ENCODE measurements around the gene SCARF2. TPM values are rescaled to one million over a fixed set of nuclear protein-coding genes. Genes with fewer than 3 reads are reported as not detected.

SCARF2 gene
- total and polyA plus RNA-seq, 4 donors = 0.15 to 2.0 (median 1.7) TPM

- peaks cover 0 to 6% (median 3%) of the 10 kb centered on the region in 4 donors for H3K27me3 ChIP-seq (ENCODE audit: control insufficient read depth in 4 of 4, insufficient read depth in 4 of 4, low read length in 3 of 4)
- H3K4me1 ChIP-seq (ENCODE audit: control insufficient read depth in 4 of 4, insufficient read depth in 4 of 4, low read length in 3 of 4) = peaks cover 9 to 46% (median 26%) of the 10 kb centered on the region in 4 donors
- WGBS = 94% methylated on average over 12 of the region's 12 CpGs
- no peaks in the 10 kb centered on the region for H3K9me3 ChIP-seq (ENCODE audit: control insufficient read depth in 4 of 4, low read length in 3 of 4)
- no peak overlapping the region for H3K4me3 ChIP-seq (ENCODE audit: low read depth in 1 of 3, low read length in 3 of 3)
- no peak overlapping the region for H3K27ac ChIP-seq (ENCODE audit: low read depth in 1 of 2, low read length in 2 of 2)
- no peak for DNase-seq (ENCODE audit: low spot score)
- no peak overlapping the region for H3K9ac ChIP-seq (ENCODE audit: low read depth in 1 of 2, low read length in 2 of 2)
- no peaks in the 10 kb centered on the region for H3K36me3 ChIP-seq (ENCODE audit: control insufficient read depth in 4 of 4, insufficient read depth in 3 of 4, low read depth in 1 of 4, low read length in 3 of 4)
- TF ChIP-seq SP1 (IDR thresholded peaks at IDR 0.05) (no peak), YY1 (IDR thresholded peaks at IDR 0.05) (no peak), EGR1 (IDR thresholded peaks at IDR 0.05; ENCODE audit: low read depth in 2 of 2) (no peak), RAD21 (IDR thresholded peaks at IDR 0.05) (no peak), MAX (IDR thresholded peaks at IDR 0.05) (no peak), CTCF (IDR thresholded peaks at IDR 0.05; ENCODE audit: low read depth, low read length, missing input control) (no peak), FOXA2 (IDR thresholded peaks at IDR 0.05) (no peak), FOXA1 (IDR thresholded peaks at IDR 0.05) (no peak), NR2F2 (IDR thresholded peaks at IDR 0.05) (no peak), HNF4G (IDR thresholded peaks at IDR 0.05) (no peak), ZBTB33 (IDR thresholded peaks at IDR 0.05) (no peak), RXRA (IDR thresholded peaks at IDR 0.05) (no peak), JUND (IDR thresholded peaks at IDR 0.05) (no peak), REST (IDR thresholded peaks at IDR 0.05) (no peak), TAF1 (conservative IDR thresholded peaks at IDR 0.05) (no peak), ATF3 (IDR thresholded peaks at IDR 0.05) (no peak), HNF4A (conservative IDR thresholded peaks at IDR 0.05) (no peak), GABPA (IDR thresholded peaks at IDR 0.05 in 1 of 2, conservative IDR thresholded peaks at IDR 0.05 in 1 of 2) (no peak)
These were observed 3.3 kb downstream of the SCARF2 start for GRCh38 chr22:20434264-20434751.
